RPMI7951 (cell line): ENCODE data around the gene DDX27. TPM values are rescaled to one million over a fixed set of nuclear protein-coding genes. Genes with fewer than 3 reads are reported as not detected.

Experiments
- DNase-seq: peaks from one replicate; pipeline ENCODE4 v3.0.0-alpha.2; 2012; ENCODE audit warnings: low read depth
- total RNA-seq: library from RNA; depleted of rRNA; stranded (reverse); fragments of >200 nt; shearing (Covaris generic); gene quantifications from 2 replicates; pipeline ENCODE4 v1.2.3, GENCODE V29; 2014

DDX27 gene
- total RNA-seq, 1 experiment from 2014 or later: 66.3 TPM

DNA sequence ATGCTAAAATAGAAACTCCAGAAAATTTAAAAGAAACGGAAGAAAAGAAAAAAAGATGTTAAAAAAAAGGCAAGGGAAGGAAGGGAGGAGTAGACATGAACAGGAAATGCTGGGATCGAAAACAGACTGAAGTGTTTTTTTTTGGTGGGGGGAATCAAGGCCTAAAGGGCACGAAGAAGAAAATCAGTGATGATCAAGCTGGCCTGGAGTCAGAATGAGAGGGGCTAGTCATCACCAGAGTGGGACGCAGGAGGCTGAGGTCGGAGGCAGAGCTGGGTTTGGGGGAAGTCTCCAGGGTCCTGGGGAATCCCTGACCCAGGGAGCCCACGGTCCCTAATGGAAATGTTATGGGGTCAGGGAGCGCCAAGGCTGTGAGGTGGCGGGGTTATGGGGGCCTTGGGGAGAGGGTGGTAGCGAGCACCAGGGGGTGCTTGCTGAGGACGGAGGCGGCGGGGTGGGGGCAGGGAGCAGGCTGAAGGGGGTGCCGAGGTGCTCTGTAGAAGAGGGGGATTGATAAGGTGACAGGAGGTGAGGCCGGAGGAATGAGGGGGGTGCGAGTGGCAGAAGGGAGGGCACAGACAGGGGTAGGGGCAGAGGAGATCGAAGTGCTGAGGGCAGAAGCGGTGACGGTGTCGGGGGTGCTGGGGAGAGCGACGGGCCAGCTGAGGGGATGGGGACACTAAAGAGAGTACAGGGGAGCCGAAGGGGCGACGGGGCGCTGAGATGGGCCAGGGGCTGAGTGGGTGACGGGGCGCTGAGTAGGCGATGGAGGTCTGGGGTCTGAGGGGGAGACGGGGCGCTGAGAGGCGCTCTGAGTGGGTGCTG is 58.0 kb downstream of the DDX27 start:
- no peak for DNase-seq

DNA sequence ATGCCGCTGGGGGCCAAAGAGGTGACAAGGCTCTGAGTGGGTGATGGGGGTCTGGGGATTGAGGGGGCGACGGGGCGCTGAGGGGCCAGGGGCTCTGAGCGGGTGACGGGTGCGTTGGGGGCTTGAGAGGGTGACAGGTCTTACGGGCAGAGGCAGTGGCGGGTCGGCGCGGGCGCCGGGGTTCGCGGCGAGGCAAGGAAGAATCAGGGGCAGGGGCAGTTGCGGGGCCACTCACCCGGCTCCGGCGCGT is 58.5 kb downstream of the DDX27 start:
- DNase-seq: no peak

DNA sequence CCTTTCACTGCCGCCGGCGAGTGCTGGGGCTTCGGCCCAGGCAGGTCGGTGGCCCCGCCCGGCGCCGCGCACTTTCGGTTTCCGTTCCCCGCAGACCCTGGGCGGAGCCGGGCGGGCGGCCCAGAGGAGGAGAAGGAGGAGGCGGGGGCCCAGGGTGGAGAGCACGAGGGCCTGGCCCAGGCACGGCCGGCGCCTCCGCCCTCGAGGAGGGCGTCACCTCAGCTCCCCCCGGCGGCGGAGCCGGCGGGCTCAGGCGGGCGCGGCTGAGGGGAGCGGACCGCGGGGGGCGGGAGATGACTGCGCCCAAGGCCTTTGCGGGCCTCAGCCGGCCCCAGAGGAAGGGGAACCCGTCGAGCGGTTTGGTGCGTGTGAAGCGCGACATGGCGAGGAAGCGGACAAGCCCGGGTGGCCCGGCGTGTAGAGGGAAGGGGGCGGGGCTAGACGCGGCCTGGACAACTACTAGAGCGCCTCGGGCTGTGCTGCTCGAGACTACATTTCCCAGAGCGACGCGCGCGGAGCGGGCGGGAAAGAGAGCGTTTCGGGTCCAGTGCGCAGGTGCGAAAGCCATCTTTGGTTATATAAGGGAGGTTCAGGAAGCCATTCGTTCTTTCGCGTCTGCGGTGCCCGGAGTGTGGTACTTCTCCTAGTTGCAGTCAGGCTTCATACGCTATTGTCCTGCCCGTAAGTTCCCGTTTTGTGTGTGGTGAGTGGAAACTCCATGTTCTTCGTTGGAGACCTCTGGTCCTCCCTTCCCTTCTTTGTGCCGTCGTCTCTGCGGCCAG is 59.0 kb downstream of the DDX27 start, which contains the start of gene ZNFX1:
Gene ZNFX1, minus strand, starts transcription at position 22 of the 782 bp plus-strand sequence. CDS start 2,218 bp downstream, outside the sequence.
- DNase-seq: peak; percentile 99

DNA sequence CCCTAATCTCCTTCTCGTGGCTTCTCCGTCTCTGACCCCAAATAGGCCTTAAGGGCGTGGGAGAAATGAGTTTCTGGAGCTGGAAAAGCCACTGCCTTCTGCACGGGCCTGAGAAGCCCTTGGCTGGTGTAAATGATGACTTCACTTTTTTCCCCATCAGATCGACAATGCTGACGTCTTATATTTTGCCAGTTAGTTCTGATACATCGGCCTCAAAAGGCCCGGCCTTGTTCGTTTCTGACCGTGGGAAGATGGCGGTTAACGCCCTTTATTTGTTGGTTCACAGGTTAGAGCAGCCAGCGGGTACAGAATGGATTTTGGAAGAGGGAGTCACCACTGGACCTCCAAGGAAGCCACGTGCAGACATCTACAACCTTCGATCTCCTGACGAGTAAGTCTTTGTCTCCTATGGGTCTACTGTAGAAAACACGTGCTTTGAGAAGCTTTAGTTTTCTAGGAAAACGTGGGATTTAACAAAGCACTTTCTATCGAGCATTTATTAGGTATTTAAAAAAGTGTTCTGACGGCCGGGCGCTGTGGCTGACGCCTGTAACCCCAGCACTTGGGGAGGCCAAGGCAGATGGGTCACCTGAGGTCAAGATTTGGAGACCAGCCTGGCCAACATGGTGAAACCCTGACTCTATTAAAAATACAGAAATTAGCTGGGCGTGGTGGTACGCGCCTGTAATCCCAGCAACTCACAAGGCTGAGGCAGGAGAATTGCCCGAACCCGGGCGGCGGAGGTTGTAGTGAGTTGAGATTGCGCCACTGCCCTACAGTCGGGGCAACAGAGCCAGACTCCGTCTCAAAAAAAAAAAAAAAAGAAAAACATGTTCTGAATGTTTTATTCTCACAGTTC is 59.8 kb downstream of the DDX27 start:
- peak; percentile 44 for DNase-seq

DNA sequence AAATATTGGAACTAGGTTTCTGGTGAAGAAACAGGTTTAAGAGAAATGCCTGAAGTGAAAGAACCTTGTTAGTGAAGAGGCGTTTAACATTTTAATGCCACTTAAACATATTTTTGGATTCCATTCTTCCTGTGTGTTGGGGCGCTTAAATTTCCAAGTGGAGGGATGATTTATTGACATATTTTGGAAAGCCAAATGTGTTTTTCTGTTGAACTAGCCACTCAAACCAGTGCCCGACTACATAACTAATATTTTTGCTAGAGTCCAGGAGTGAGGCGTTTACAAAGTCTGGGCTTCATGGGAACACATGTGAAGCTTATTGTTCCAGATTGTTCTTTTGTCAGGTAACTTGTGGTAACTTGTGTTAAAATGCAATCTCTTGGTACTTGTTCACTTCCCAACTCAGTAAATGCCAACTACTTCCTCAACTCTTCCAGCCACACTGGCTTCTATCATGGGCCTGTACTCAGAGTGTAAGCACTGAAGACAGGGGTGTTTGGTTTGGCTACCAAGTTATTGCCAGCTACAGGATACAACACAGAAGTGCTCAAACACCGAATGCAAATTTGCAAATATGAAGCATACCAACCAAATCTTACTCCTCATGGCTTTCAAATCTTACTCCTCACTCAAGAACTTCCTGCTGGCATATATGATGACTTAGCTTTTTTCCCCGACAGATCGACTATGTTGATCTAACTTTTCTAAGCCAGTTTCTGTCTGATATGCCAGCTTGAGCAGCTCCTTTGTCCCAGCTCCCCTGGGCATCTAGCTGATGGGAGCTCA is 60.7 kb downstream of the DDX27 start:
- DNase-seq: no peak

DNA sequence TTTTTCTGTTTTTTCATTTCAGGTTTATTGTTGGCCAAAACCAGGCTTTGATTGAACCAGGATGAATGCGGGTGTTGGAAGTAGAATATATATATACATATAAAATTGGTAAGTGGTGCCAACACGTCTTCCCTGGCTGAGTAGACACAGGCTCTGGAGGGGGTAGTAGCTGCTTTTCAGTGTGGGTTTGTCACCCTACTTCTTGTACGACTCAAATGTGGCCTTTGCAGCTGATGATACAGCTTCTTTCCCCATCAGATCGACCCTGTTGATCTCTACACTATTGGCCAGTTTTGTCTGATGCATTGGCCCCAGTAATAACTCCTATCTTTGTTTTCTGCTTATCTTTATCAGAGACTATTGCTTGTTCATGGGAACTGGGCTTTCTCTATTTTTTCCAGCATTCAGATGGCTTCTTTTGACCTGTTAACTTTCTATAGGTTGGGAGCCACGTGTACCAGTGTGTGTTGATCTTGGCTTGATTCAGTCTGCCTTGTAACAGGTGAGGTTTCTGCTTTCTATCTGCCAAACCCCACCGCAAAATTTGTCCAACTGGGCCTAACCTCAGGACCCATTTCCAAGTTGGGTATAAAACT is 61.3 kb downstream of the DDX27 start:
- no peak for DNase-seq

DNA sequence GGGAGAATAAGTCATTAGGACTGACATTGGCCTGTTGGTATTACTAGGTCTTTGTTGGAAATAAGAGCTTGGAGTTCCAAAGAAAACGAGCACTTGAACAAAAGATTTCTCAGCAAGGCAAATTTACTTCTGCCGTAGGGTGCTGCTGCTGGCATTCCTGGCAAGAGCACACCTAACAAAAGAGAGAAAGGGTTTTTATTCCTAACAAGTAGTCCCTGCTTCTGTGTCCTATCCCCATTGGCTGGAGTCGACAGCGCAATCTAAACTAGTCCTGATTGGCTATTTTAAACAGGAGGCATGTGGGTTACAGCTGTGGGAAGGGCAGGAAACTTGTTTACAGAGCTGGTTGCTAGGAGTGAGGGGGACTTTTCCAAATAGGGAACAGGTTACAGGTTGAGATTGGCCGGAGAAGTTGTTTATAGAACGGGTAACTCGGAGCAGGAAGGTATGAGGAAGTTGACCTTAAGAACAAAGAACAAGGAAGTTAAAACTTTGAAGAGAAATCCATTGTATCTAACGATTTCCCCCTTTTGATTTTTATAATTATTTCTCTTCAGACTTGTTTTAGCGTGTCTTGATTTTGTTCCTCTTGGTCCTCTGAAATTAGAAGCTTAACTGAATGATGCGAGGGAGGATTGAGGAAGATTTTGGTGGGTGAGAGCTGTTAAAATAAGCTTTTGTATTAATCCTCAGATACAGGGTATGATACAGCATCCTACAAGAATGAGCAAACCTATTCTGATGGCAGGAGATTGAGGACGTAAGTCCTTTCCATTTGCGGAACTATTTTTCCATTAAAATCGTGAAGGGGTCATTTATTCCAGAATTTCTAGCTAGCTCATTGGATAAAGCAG is 62.1 kb downstream of the DDX27 start:
- no peak for DNase-seq

DNA sequence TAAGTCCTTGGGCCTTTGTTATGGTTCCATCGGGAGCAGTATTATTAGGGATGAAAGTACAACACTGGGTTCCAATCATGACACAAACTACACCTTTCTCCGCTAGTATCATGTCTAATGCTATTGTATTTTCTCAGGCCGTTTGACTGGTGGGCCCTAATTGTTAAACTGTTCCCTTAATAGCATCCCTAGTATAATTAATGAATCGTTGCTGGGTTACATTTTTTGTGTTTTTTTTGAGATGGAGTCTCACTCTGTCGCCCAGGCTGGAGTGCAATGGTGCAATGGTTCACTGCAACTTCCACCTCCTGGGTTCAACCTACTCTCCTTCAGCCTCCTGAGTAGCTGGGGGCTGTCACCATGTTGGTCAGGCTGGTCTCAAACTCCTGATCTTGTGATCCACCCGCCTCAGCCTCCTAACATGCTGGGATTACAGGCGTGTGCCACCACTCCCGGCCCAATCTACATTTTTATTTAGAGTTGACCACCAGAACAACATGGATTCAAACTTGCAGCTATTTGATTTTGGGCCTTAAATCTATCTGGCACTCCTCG is 62.8 kb downstream of the DDX27 start:
- no peak for DNase-seq

DNA sequence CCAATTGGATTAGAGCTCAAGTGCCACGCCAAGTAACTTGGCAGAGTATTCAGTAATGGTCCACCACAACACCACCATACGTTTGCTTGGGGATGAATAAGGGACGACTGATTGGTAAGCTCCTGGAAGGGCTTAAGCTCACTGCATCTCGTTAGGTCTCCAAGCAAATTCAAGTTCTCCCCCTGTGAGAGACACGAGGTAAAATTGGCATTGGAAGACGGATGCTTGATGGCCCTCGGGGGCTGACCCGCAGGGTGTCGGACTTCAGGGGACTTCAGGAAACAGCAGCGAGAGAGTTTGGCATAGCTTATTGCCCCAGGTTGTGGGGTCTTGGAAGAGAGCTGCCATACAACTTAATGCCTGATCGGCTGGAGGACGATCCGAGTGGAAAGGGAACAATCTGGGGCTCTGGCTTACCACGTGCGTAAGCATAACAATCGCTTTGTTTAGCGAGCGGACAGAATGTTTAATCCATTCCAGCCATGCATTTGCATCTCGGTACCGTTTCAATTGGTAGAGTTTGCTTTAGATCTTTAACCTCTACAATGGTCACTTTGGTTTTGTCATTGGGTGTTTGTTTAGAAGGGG is 63.5 kb downstream of the DDX27 start:
- no peak for DNase-seq

DNA sequence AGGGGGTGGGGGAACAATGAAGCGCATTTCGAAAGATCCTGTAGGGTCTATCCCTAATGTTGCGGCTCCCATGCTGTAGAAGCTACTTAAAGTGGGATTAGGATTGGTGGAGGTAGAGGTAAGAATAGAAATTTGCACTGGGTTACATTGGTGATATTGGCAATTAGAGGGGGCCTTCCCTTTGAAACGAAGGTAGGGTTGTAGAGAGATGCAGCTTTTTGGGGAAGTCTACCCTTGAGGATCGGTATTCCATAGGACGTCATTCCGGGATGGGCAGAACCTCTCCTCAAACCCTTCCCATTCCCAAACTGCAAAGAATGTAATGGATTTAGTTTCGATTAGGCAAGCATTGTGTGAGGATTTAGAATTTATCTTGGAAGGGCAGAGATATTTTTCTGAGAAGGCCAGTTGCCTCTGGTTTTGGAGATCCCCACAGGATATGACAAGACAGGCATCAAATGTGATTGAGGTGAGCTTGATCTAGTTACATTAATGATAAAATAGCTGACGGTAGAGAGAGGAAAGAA is 64.0 kb downstream of the DDX27 start:
- DNase-seq: no peak

DNA sequence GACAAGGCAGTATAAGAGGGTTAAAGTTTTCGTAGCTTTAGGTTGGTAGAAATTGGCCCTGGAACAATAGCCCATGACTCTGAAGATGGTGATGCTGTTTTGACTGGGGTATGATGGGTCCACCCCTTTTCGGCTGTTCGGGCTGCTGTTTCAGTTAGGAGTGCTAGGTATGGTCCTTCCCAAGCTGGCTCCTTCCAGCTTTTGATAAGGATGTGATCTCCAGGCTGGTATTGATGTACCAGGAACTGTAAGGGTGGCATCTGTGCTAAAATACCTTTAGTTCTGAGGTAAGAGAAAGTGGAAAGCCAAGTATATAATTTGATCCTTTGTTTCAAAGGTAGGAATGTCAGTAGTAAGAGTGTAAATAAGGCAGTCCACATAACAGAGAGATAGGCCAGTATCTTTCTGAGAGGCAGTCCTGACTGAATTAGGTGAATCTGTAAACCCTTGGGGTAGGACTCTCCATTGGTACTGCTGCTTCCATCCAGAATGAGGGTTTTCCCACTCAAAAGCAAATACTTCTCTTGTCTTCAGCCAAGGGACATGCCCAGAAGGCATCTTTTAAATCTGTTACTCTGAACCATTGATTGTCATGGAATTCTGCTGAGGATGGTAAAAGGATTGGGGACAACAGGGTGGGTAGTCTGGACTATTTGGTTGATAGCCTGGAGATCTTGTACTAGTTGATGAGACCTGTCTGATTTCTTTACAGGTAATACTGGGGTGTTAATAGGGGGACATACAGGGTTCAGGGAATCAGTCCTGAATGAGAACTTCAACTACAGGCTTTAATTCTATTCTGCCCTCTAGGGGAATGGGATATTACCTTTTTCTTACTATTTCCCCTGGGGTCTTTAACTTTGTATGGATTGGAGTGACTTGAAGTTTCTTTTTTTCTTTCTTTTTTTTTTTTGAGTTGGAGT is 64.7 kb downstream of the DDX27 start:
- DNase-seq: no peak

DNA sequence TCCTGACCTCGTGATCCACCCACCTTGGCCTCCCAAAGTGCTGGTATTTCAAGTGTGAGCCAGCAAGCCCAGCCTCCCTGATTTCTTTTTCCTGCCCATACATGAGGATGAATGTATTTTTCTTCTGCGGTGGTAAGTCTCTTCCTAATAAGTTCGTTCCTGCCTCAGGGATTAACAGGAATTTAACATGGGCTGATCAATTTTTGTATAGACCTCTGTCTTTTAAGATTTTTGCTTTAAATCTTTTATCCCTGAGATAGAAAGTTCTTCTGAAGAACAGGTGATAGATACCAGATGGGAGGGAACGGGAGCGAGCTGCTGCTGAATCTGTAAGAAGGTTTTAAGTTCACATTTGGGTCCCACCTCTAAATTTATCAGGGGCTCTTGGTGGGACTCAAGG is 65.6 kb downstream of the DDX27 start:
- DNase-seq: no peak

DNA sequence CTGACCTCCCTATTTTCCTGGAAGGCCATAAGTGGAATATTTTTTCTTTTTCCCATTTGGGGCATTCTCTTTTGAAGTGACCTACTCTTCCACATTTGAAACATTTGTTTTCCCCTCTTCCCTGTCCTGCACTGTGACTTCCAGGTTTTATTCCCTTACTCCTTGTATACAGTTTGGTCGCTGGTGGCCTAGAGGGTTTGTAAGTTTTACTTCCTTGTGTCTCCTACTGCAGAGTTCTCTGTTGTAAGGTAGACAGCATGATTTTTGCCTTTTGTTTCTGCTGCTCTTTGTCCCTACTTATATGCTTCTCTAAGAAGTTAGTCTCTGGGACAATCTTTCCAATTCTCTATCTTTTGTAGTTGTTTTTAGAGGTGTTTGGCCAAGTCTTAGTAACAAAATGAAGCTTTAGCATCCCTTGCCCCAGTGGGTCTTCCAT is 66.0 kb downstream of the DDX27 start:
- no peak for DNase-seq

DNA sequence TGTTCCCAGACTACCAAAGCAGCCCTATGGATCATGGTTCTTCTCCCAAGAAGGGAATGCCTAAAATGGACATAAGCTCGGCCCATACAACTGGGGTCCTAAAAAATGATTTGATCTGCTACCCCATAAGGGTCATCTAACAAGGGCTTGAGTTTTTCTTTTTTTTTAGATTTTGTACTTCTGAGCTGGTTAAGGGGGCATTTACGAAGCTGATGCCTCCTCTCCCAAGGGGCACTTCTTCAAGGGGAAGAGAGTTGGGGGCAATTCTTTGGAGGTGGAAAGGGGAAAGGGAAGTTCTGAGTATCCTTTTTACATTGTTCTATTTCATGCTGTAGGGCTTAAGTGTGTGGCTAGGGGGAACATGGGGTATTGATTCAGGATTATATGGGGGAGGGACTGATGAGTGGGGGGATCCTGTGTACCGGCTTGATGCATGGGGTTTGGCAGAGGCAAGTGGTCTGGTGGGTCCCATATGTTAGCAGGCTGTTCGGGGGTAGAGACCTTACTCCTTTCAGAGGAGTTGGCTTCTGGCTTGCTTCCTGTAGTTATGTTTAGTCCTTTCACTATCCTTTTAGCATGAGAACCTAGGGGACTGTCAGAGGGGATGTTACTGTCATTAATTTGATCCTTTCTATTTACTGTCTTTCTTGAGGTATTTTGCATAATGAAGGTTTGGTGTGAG is 66.7 kb downstream of the DDX27 start:
- no peak for DNase-seq

DNA sequence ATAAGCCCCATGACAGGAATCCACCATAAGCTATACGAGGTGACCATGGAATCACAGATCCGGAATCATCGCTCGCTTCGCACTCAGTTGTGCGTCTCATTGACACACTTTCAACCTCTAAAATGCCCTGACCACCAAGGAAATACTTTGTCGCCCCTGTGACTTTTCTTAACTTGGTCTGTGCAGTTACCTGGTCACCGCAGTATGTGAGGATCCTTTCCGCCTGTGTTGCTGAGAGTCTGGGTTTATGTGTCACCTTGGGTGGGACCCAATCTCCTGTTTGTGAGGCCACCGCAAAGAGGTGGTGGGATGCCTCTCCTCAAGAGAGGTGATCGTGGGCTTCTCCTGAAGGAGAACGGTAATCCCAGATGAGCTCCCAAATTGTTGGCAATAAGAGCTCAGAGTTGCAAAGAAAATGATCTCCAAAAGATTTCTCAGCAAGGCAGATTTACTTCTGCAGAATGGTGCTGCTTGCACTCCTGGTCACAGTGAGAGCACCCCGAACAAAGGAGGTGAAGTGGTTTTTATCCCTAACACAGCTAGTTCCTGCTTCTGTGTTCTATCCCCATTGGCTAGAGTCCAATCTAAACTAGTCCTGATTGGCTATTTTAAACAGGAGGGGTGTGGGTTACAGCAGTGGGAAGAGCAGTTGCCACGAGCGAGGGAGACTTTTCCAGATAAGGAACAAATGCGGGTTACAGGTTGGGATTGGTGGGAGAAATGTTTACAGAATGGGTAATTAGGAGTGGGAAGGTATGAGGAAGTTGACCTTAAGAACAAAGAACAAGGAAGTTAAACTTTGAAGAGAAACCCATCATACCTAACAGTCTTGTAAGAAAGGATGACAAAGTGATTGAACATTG is 67.7 kb downstream of the DDX27 start:
- DNase-seq: no peak

DNA sequence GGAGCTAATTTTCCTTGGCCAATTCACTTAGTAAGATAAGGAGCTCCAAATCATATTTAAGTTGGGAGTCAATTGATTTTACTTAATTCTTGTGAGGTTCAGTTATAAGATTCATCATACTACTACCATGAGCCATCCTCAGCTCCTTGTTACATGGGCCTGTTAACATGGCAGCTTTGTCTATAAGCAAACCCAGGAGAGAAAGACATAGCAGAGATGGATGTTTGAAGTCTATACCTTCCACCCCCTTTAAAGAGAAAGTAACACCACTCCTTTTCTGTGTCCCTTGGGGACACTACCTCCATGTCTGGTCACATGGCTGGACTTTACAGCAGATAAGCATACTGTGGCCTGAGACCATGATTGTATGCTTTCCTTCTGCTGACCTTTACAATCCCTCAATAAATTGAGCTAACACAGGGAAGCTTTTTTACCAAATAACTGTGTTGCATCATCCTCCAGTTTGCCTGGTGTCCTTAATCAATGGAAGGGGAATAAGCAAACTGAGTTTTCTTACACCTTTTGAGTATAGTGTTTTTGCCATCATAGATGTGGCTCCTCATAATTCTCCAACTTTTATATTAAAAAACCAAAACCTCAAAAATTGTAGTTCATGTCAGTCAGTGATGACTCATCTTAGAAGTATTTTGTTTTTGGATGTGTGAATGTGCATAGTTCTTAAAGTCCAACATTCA is 68.5 kb downstream of the DDX27 start:
- DNase-seq: peak; percentile 59
